ENCODE measurements around the gene CERT1.

GRCh38 chr5:75473463-75473862 lies 38.0 kb downstream of the CERT1 start:
- TF ChIP-seq, protein P1, sequence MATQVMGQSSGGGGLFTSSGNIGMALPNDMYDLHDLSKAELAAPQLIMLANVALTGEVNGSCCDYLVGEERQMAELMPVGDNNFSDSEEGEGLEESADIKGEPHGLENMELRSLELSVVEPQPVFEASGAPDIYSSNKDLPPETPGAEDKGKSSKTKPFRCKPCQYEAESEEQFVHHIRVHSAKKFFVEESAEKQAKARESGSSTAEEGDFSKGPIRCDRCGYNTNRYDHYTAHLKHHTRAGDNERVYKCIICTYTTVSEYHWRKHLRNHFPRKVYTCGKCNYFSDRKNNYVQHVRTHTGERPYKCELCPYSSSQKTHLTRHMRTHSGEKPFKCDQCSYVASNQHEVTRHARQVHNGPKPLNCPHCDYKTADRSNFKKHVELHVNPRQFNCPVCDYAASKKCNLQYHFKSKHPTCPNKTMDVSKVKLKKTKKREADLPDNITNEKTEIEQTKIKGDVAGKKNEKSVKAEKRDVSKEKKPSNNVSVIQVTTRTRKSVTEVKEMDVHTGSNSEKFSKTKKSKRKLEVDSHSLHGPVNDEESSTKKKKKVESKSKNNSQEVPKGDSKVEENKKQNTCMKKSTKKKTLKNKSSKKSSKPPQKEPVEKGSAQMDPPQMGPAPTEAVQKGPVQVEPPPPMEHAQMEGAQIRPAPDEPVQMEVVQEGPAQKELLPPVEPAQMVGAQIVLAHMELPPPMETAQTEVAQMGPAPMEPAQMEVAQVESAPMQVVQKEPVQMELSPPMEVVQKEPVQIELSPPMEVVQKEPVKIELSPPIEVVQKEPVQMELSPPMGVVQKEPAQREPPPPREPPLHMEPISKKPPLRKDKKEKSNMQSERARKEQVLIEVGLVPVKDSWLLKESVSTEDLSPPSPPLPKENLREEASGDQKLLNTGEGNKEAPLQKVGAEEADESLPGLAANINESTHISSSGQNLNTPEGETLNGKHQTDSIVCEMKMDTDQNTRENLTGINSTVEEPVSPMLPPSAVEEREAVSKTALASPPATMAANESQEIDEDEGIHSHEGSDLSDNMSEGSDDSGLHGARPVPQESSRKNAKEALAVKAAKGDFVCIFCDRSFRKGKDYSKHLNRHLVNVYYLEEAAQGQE (tag by site-specific recombination; IDR thresholded peaks at IDR 0.05) = no peak
- TF ChIP-seq, protein P2, sequence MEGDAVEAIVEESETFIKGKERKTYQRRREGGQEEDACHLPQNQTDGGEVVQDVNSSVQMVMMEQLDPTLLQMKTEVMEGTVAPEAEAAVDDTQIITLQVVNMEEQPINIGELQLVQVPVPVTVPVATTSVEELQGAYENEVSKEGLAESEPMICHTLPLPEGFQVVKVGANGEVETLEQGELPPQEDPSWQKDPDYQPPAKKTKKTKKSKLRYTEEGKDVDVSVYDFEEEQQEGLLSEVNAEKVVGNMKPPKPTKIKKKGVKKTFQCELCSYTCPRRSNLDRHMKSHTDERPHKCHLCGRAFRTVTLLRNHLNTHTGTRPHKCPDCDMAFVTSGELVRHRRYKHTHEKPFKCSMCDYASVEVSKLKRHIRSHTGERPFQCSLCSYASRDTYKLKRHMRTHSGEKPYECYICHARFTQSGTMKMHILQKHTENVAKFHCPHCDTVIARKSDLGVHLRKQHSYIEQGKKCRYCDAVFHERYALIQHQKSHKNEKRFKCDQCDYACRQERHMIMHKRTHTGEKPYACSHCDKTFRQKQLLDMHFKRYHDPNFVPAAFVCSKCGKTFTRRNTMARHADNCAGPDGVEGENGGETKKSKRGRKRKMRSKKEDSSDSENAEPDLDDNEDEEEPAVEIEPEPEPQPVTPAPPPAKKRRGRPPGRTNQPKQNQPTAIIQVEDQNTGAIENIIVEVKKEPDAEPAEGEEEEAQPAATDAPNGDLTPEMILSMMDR (tag by site-specific recombination; IDR thresholded peaks at IDR 0.05) = no peak
- TF ChIP-seq, protein P3, sequence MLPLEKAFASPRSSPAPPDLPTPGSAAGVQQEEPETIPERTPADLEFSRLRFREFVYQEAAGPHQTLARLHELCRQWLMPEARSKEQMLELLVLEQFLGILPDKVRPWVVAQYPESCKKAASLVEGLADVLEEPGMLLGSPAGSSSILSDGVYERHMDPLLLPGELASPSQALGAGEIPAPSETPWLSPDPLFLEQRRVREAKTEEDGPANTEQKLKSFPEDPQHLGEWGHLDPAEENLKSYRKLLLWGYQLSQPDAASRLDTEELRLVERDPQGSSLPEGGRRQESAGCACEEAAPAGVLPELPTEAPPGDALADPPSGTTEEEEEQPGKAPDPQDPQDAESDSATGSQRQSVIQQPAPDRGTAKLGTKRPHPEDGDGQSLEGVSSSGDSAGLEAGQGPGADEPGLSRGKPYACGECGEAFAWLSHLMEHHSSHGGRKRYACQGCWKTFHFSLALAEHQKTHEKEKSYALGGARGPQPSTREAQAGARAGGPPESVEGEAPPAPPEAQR (tag by site-specific recombination; IDR thresholded peaks at IDR 0.05) = no peak
- TF ChIP-seq ZBTB49 (tag by site-specific recombination; IDR thresholded peaks at IDR 0.05; ENCODE audit: low read depth) = no peak
- TF ChIP-seq ZBTB8A (tag by site-specific recombination; IDR thresholded peaks at IDR 0.05) = no peak
- no peak for TF ChIP-seq ZSCAN30 (tag by site-specific recombination; IDR thresholded peaks at IDR 0.05)
- no peak for TF ChIP-seq REPIN1 (tag by site-specific recombination; IDR thresholded peaks at IDR 0.05; ENCODE audit: low read depth)
- no peak for TF ChIP-seq ZBTB21 (tag by site-specific recombination; IDR thresholded peaks at IDR 0.05)
- TF ChIP-seq, protein P4, sequence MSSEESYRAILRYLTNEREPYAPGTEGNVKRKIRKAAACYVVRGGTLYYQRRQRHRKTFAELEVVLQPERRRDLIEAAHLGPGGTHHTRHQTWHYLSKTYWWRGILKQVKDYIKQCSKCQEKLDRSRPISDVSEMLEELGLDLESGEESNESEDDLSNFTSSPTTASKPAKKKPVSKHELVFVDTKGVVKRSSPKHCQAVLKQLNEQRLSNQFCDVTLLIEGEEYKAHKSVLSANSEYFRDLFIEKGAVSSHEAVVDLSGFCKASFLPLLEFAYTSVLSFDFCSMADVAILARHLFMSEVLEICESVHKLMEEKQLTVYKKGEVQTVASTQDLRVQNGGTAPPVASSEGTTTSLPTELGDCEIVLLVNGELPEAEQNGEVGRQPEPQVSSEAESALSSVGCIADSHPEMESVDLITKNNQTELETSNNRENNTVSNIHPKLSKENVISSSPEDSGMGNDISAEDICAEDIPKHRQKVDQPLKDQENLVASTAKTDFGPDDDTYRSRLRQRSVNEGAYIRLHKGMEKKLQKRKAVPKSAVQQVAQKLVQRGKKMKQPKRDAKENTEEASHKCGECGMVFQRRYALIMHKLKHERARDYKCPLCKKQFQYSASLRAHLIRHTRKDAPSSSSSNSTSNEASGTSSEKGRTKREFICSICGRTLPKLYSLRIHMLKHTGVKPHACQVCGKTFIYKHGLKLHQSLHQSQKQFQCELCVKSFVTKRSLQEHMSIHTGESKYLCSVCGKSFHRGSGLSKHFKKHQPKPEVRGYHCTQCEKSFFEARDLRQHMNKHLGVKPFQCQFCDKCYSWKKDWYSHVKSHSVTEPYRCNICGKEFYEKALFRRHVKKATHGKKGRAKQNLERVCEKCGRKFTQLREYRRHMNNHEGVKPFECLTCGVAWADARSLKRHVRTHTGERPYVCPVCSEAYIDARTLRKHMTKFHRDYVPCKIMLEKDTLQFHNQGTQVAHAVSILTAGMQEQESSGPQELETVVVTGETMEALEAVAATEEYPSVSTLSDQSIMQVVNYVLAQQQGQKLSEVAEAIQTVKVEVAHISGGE (tag by site-specific recombination; conservative IDR thresholded peaks at IDR 0.05; ENCODE audit: low read depth) = no peak
- no peak for TF ChIP-seq ZNF148 (tag by site-specific recombination; IDR thresholded peaks at IDR 0.05; ENCODE audit: borderline replicate concordance)

Data from HEK293 (cell line).